IPS DF 6.9 (cell line): ENCODE data around the gene GAPVD1.
"Not testable (repeated sequence)": the region's sequence is repeated elsewhere in the genome, so short reads cannot be mapped to it uniquely, and the experiment has no call there.

Experiments used
- DNase-seq: peaks from one replicate; pipeline ENCODE4 v3.0.0-alpha.2; 2013; ENCODE audit warnings: low read depth, low spot score
- H3K27ac ChIP-seq: one replicate; pipeline ENCODE4 v1.5.1; 2013; ENCODE audit warnings: low read length, control low read depth
- H3K27me3 ChIP-seq: 2 replicates; pipeline ENCODE4 v1.6.1; 2013; ENCODE audit warnings: mild to moderate bottlenecking, low read length; ENCODE audit not compliant: control insufficient read depth, insufficient read depth
- H3K36me3 ChIP-seq: 2 replicates; pipeline ENCODE4 v1.6.1; 2013; ENCODE audit warnings: low read length; ENCODE audit not compliant: control insufficient read depth, insufficient read depth
- H3K4me1 ChIP-seq: 2 replicates; pipeline ENCODE4 v1.6.1; 2013; ENCODE audit warnings: low read length; ENCODE audit not compliant: control insufficient read depth, insufficient read depth
- H3K4me3 ChIP-seq: 2 replicates; pipeline ENCODE4 v1.5.1; 2013; ENCODE audit warnings: mild to moderate bottlenecking, low read length
- H3K9me3 ChIP-seq: 2 replicates; pipeline ENCODE4 v1.6.1; 2013; ENCODE audit warnings: low read length, inconsistent platforms; ENCODE audit not compliant: control insufficient read depth, insufficient read depth
- WGBS: extraction: QIAGEN DNeasy Blood & Tissue Kit; methylation state at CpG from one replicate; pipeline ENCODE4 v1.1.7; 2013; ENCODE audit warnings: mixed read lengths, missing lambda C conversion rate; ENCODE audit not compliant: insufficient read length, insufficient coverage; 5-methylcytosine and 5-hydroxymethylcytosine counted together

Gene GAPVD1, protein sequence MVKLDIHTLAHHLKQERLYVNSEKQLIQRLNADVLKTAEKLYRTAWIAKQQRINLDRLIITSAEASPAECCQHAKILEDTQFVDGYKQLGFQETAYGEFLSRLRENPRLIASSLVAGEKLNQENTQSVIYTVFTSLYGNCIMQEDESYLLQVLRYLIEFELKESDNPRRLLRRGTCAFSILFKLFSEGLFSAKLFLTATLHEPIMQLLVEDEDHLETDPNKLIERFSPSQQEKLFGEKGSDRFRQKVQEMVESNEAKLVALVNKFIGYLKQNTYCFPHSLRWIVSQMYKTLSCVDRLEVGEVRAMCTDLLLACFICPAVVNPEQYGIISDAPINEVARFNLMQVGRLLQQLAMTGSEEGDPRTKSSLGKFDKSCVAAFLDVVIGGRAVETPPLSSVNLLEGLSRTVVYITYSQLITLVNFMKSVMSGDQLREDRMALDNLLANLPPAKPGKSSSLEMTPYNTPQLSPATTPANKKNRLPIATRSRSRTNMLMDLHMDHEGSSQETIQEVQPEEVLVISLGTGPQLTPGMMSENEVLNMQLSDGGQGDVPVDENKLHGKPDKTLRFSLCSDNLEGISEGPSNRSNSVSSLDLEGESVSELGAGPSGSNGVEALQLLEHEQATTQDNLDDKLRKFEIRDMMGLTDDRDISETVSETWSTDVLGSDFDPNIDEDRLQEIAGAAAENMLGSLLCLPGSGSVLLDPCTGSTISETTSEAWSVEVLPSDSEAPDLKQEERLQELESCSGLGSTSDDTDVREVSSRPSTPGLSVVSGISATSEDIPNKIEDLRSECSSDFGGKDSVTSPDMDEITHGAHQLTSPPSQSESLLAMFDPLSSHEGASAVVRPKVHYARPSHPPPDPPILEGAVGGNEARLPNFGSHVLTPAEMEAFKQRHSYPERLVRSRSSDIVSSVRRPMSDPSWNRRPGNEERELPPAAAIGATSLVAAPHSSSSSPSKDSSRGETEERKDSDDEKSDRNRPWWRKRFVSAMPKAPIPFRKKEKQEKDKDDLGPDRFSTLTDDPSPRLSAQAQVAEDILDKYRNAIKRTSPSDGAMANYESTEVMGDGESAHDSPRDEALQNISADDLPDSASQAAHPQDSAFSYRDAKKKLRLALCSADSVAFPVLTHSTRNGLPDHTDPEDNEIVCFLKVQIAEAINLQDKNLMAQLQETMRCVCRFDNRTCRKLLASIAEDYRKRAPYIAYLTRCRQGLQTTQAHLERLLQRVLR (N-terminal part only)

DNA sequence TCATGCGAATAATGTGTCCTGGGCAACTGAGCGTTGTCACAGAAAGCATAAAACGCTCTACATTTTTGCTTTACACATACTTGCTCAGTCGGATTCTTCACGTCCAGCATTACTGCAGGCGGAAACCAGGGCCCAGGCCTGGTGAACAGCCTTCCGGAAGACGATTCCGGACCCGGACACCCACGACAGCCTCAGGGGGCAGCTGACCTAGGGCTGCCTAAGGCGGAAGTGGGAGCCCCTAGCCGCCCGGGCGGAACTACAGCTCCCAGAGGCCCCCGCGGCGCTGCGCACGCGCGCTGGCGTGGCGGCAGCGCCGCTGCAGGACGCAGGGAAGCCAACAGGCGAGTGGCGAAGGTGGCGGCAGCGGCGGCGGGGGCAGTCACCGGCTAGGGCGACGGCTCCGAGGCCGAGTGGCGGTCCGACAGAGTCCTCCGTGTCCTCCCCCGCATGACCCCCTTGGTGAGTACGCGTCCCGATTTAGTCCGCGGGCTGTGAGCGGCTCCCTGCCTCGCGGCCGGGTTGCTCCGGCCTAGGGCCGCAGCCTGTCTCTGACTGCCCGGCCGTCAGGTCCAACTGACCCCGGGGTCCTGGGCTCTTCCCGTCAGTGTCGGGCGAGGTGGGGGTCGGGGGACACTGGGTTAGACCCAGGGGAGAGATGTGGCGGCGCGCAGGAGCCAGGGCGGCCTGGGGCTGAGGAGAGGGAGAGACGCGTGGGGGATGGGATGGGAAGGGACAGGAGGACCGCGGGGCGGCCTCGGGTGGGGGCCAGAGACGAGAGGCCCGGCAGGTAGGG lies at the start of gene GAPVD1:
Gene GAPVD1, plus strand, starts transcription at position 326 of the 793 bp plus-strand sequence. CDS start 37,096 bp downstream, outside the sequence.
- peak within 1 kb of the TSS; percentile 96 for H3K4me3 ChIP-seq
- no peaks in the 10 kb centered on the region for H3K27me3 ChIP-seq
- 0 out of 2 replicates have a peak, but pooled peaks cover 3% of the 10 kb centered on the region for H3K36me3 ChIP-seq
- no peaks in the 10 kb centered on the region; the same call in 1 of the 2 replicates for H3K4me1 ChIP-seq
- WGBS = no CpG with 5 or more reads among the region's 72 CpGs
- H3K9me3 ChIP-seq = no peaks in the 10 kb centered on the region
- no peak within 1 kb of the TSS for H3K27ac ChIP-seq
- DNase-seq = peak; percentile 70

DNA sequence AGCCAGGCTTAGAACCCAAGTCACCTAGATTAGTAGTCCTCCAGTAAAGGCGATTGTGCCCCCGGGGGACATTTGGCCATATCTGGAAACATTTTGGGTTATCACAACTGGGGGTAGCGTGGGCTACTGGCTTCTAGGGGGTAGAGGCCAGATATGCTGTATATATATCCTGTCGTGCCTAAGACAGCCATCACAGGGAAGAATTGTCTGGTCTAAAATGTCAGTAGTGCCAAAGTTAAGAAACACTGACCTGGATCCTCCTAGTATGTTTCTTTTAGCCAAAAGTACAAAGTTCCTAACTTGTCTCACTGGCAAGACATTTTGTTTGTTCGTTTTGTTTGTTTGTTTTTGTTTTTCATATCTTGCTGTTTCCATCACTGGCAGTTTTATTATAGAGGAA lies 47.4 kb upstream of the GAPVD1 start:
- Histone ChIP-seq H3K27ac (no peak overlapping the region), H3K9me3 (no peaks in the 10 kb centered on the region), H3K4me1 (no peaks in the 10 kb centered on the region), H3K36me3 (peaks cover 4% of the 10 kb centered on the region; the same call in 1 of the 2 replicates), H3K27me3 (no peaks in the 10 kb centered on the region), H3K4me3 (no peak overlapping the region)
- no peak for DNase-seq
- no CpG with 5 or more reads among the region's 5 CpGs for WGBS

DNA sequence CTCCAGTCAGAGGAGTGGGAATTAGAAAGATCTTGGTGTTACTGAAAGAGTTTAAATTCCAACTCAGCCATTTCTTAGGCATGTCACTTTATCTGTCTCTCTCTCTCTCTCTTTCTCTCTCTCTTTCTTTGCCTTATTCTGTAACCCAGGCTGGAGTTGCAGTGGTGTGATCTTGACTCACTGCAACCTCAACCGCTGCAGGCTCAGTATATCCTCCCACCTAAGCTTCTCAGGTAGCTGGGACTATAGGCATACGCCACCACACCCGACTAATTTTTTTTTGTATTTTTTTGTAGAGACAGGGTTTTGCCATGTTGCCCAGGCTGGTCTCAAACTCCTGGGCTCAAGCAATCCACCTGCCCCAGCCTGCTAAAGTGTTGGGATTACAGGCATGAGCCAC lies 43.0 kb upstream of the GAPVD1 start:
- WGBS = no CpG with 5 or more reads among the region's 3 CpGs
- Histone ChIP-seq H3K9me3 (no peaks in the 10 kb centered on the region), H3K36me3 (peaks cover 3% of the 10 kb centered on the region; the same call in 1 of the 2 replicates), H3K27me3 (no peaks in the 10 kb centered on the region), H3K27ac (no peak overlapping the region), H3K4me3 (no peak overlapping the region), H3K4me1 (no peaks in the 10 kb centered on the region)
- no peak for DNase-seq

DNA sequence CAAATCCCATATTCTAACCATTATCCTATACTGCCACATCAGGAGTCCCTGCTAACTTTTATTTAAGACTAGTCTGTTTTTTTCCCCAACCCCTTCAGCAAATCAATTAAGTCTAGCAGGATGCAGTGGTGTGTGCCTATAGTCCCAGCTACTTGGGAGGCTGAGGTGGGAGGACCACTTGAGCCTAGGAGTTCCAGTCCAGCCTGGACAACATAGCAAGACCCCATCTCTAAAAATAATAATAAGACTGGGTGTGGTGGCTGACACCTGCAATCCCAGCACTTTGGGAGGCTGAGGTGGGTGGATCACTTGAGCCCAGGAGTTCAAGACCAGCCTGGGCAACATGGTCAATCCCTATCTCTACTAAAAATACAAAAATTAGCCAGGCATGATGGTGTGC lies 36.8 kb upstream of the GAPVD1 start:
- not testable (repeated sequence) for H3K27me3 ChIP-seq, H3K4me1 ChIP-seq, H3K36me3 ChIP-seq, H3K27ac ChIP-seq, H3K4me3 ChIP-seq, H3K9me3 ChIP-seq, DNase-seq

DNA sequence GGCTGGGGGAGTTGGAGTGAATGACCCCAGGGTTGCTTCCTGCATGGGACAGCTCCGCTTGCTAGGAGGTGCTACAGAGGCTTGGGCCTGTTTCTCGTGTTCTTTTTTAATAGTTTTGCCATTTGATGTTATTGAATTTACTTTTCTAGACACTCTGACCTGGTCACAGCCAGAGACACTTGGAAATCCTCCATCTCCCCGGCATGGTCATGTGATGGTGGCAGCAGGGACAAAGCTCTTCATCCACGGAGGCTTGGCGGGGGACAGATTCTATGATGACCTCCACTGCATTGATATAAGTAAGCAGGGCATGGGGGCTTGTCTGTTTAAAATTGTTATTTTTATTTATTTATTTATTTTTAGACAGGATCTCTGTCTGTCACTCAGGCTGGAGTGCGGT lies 33.9 kb upstream of the GAPVD1 start:
- no CpG with 5 or more reads among the region's 6 CpGs for WGBS
- Histone ChIP-seq H3K9me3 (no peaks in the 10 kb centered on the region), H3K27me3 (no peaks in the 10 kb centered on the region), H3K4me3 (no peak overlapping the region), H3K36me3 (no peaks in the 10 kb centered on the region), H3K27ac (no peak overlapping the region), H3K4me1 (no peaks in the 10 kb centered on the region)
- DNase-seq = no peak

DNA sequence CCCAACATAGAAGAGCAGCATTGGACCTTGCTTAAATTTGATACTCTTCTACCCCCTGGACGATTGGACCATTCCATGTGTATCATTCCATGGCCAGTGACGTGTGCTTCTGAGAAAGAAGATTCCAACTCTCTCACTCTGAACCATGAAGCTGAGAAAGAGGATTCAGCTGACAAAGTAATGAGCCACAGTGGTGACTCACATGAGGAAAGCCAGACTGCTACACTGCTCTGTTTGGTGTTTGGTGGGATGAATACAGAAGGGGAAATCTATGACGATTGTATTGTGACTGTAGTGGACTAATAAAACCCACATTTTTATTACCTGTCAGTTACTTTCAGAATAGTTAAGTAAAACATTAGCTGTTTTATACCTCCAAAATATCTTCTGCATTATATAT lies 27.9 kb upstream of the GAPVD1 start:
- Histone ChIP-seq H3K4me1 (no peaks in the 10 kb centered on the region), H3K27ac (no peak overlapping the region), H3K4me3 (no peak overlapping the region), H3K36me3 (peaks cover 13% of the 10 kb centered on the region; the same call in 1 of the 2 replicates), H3K9me3 (no peaks in the 10 kb centered on the region), H3K27me3 (no peaks in the 10 kb centered on the region)
- no CpG with 5 or more reads among the region's 3 CpGs for WGBS
- DNase-seq = no peak

DNA sequence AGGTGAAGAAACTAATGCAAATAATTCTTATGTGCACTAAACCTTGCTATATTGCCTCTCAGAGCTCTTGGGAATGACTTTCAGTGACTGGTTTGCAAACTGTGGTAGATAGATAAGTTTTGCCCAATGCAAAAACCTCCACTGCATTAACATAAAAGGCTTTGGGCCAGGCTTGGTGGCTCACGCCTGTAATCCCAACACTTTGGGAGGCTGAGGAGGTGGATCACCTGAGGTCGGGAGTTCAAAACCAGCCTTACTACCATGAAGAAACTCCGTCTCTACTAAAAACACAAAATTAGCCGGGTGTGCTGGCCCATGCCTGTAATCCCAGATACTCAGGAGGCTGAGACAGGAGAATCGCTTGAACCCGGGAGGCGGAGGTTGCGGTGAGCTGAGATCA lies 27.5 kb upstream of the GAPVD1 start:
- H3K4me3 ChIP-seq, H3K27me3 ChIP-seq, H3K9me3 ChIP-seq, H3K27ac ChIP-seq, H3K4me1 ChIP-seq, DNase-seq: not testable (repeated sequence)
- WGBS = no CpG with 5 or more reads among the region's 8 CpGs
- peaks cover 17% of the 10 kb centered on the region; the same call in 1 of the 2 replicates for H3K36me3 ChIP-seq

DNA sequence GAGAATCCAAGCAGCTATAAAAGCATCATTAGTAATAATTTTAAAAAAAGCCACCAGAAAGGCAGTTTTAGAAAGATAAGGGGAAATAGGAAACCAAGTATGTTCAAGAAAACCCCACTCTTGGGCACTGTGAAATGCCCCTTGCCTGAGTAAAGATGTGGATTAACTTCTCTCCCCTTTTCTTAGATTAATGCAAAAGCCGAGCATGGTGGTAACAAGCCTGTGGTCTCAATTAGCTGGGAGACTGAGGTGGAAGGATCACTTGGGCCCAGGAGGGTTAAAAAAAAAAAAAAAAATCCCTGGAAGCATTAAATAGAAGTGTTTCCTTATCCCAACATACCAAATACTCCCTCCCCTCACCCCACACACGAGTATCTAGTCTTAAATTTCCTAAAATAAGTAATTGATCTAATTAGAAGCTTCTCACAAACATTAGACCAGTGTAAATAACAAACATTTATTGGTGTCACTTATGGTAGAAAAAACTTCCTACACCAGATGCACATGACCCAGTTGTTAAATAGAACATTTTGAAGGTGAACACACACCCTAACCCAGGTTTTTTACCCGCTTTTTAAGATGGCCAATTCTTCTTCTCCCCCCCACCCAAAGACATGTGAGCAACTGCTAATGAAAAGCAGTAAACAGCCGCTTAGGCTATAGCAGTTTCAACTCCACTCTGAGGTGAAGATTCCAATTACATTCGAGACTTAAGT lies 25.7 kb upstream of the GAPVD1 start:
- no peaks in the 10 kb centered on the region for H3K27me3 ChIP-seq
- no peaks in the 10 kb centered on the region for H3K4me1 ChIP-seq
- H3K4me3 ChIP-seq = no peak overlapping the region
- no peak for DNase-seq
- 100% methylated on average over 1 of the region's 5 CpGs for WGBS
- H3K9me3 ChIP-seq = no peaks in the 10 kb centered on the region
- H3K36me3 ChIP-seq = peaks cover 19% of the 10 kb centered on the region; the same call in 1 of the 2 replicates
- no peak overlapping the region for H3K27ac ChIP-seq

DNA sequence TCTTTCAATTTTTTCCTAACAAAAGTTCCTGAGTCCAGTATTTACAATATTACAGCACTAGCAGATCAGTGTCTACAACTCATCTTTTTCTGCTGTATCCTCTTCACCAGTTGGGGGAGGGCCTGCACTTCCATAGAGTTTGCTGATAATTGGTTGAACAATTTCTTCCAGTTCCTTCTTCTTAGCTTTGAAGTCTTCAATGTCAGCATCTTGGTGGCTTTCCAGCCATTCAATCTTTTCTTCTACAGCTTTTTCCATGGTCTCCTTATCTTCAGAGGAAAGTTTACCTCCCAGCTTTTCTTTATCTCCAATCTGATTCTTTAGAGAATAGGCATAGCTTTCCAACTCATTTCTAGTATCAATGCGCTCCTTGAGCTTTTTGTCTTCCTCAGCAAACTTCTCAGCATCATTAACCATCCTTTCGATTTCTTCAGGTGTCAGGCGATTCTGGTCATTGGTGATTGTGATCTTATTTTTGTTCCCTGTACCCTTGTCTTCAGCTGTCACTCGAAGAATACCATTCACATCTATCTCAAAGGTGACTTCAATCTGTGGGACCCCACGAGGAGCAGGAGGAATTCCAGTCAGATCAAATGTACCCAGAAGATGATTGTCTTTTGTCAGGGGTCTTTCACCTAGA lies 25.0 kb upstream of the GAPVD1 start:
- H3K27ac ChIP-seq, H3K4me3 ChIP-seq, DNase-seq, H3K9me3 ChIP-seq, H3K4me1 ChIP-seq, H3K27me3 ChIP-seq: not testable (repeated sequence)
- WGBS = no CpG with 5 or more reads among the region's 5 CpGs
- peaks cover 19% of the 10 kb centered on the region; the same call in 1 of the 2 replicates for H3K36me3 ChIP-seq
